Measurements from ENCODE around the gene ZBTB25.

DNA sequence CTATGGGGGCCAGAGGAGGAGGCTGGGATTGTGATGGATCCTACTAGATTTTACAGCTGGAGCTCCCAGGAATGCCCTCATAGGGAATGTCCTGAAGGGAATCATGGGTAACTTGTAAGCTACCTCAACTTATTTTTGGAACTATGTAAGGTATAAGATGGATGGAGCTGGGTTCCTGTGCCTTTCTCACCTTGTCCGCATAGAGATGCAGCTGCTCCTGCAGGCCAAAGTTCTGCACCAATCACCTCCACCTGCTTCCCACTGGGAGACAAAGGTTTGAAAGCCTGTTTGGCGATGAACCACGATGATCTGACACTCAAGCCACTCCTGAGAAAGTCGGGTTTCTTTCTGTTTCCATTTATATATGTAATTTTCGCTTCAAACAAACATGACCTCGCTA, 39.0 kb downstream of the ZBTB25 start:
- no peak for TF ChIP-seq CTCF (conservative IDR thresholded peaks at IDR 0.05; ENCODE audit: low read length)
- no peak for TF ChIP-seq EZH2phosphoT487 (IDR thresholded peaks at IDR 0.05; ENCODE audit: borderline replicate concordance, low read depth, low read length)

Measured in OCI-LY7 (cell line).